OCI-LY7 (cell line): Measurements from ENCODE around the gene CCNB2.

ENCODE experiments used
- CTCF ChIP-seq: fragments of 200-600 bp; sonication (generic); conservative IDR thresholded peaks from 2 replicates; pipeline ENCODE4 v1.5.1; 2014; ENCODE audit warnings: mild to moderate bottlenecking, antibody characterized with exemption, low read length, moderate library complexity, mixed read lengths
- EZH2phosphoT487 ChIP-seq: fragments of 200-600 bp; sonication (generic); IDR thresholded peaks from 2 replicates; pipeline ENCODE4 v1.6.1; 2018; ENCODE audit warnings: low read depth, borderline replicate concordance, mild to moderate bottlenecking, mixed run types, antibody characterized with exemption, low read length, moderate library complexity, mixed read lengths

DNA sequence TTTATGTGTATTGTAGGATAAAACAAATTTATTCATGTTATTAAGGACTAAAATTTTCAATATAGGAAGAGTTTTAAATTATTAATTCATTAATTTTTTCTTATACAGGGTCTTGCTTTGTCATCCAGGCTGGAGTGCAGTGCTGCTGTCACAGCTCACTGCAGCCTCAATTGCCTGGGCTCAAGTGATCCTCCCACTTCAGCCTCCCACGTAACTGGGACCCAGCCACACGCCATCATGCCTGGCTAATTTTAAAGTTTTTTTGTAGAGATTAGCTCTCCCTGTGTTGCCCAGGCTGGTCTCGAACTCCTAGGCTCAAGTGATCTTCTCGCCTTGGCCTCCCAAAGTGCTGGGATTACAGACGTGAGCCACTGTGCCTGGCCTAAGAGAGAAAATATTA is 14.7 kb downstream of the CCNB2 start:
- TF ChIP-seq CTCF (no peak), EZH2phosphoT487 (no peak)
